Measurements from ENCODE around the gene AAK1.
"Not testable (repeated sequence)": the region's sequence is repeated elsewhere in the genome, so short reads cannot be mapped to it uniquely, and the experiment has no call there.

Gene AAK1

GRCh38 chr2:69597105-69597504 is 46.4 kb downstream of the AAK1 start:
- DNase-seq = no peak

- DNase-seq = no peak
These were observed 49.2 kb downstream of the AAK1 start for GRCh38 chr2:69594341-69594740.

- DNase-seq = no peak
These were observed 51.0 kb downstream of the AAK1 start for GRCh38 chr2:69592511-69592910.

GRCh38 chr2:69589973-69590652 is 53.4 kb downstream of the AAK1 start:
- no peak for DNase-seq

GRCh38 chr2:69588945-69589344 is 54.6 kb downstream of the AAK1 start:
- no peak for DNase-seq

GRCh38 chr2:69588403-69588802 is 55.1 kb downstream of the AAK1 start:
- no peak for DNase-seq

GRCh38 chr2:69585855-69586555 is 57.5 kb downstream of the AAK1 start:
- no peak for DNase-seq

GRCh38 chr2:69584127-69584889 is 59.2 kb downstream of the AAK1 start:
- peak in 1 of 2 experiments; percentile 17 for DNase-seq

- no peak for DNase-seq
These were observed 60.2 kb downstream of the AAK1 start for GRCh38 chr2:69583321-69583833.

GRCh38 chr2:69582582-69583176 is 60.9 kb downstream of the AAK1 start:
- no peak for DNase-seq

GRCh38 chr2:69581774-69582581 is 61.6 kb downstream of the AAK1 start:
- no peak for DNase-seq

GRCh38 chr2:69580486-69580885 is 63.1 kb downstream of the AAK1 start:
- no peak for DNase-seq

- no peak for DNase-seq
These were observed 64.0 kb downstream of the AAK1 start for GRCh38 chr2:69579536-69579935.

- DNase-seq = no peak
These were observed 65.4 kb downstream of the AAK1 start for GRCh38 chr2:69578198-69578540.

- DNase-seq = no peak
These were observed 65.9 kb downstream of the AAK1 start for GRCh38 chr2:69577467-69578197.

- DNase-seq = no peak
These were observed 66.7 kb downstream of the AAK1 start for GRCh38 chr2:69576880-69577279.

- no peak for DNase-seq
These were observed 67.6 kb downstream of the AAK1 start for GRCh38 chr2:69575926-69576325.

GRCh38 chr2:69575371-69575770 is 68.2 kb downstream of the AAK1 start:
- not testable (repeated sequence) for DNase-seq

GRCh38 chr2:69572641-69573040 is 70.9 kb downstream of the AAK1 start:
- no peak for DNase-seq

- no peak for DNase-seq
These were observed 72.3 kb downstream of the AAK1 start for GRCh38 chr2:69571189-69571588.

GRCh38 chr2:69570474-69570873 is 73.1 kb downstream of the AAK1 start:
- no peak for DNase-seq

GRCh38 chr2:69567909-69568300 is 75.6 kb downstream of the AAK1 start:
- DNase-seq = no peak
